Lower lobe of right lung (tissue), 2 donors: ENCODE results near the gene C10orf67. TPM values are rescaled to one million over a fixed set of nuclear protein-coding genes. Genes with fewer than 3 reads are reported as not detected.
"Not testable (repeated sequence)": the region's sequence is repeated elsewhere in the genome, so short reads cannot be mapped to it uniquely, and the experiment has no call there.

Source experiments
- ATAC-seq, 2 donors: fragments of 200-7000 bp; cut with Tn5 transposase; one replicate each; pipeline ENCODE4 v1.9.1; 2020 to 2022; ENCODE audit warnings: mild to moderate bottlenecking in 2 of 2, moderate library complexity in 2 of 2
- DNase-seq: peaks from one replicate; pipeline ENCODE4 v3.0.0-alpha.2; 2020
- H3K27ac ChIP-seq: fragments of 200-600 bp; one replicate; pipeline ENCODE4 v1.8.0; 2022
- H3K27me3 ChIP-seq: fragments of 200-600 bp; one replicate; pipeline ENCODE4 v1.8.0; 2022; ENCODE audit warnings: low read depth
- H3K36me3 ChIP-seq: fragments of 200-600 bp; one replicate; pipeline ENCODE4 v1.8.0; 2022; ENCODE audit warnings: mild to moderate bottlenecking
- H3K4me1 ChIP-seq: fragments of 200-600 bp; one replicate; pipeline ENCODE4 v1.8.0; 2022
- H3K4me3 ChIP-seq: fragments of 200-600 bp; one replicate; pipeline ENCODE4 v1.8.0; 2022; ENCODE audit warnings: mild to moderate bottlenecking
- H3K9me3 ChIP-seq: fragments of 200-600 bp; one replicate; pipeline ENCODE4 v1.8.0; 2022
- CTCF ChIP-seq: fragments of 200-600 bp; IDR thresholded peaks from one replicate; pipeline ENCODE4 v1.8.0; 2022; ENCODE audit warnings: antibody characterized with exemption, mild to moderate bottlenecking
- intact Hi-C: fragments of 100-400 bp; cut with DNase I; formaldehyde crosslinking; loops from one replicate; pipeline ENCODE4 v1.11.0; 2022
- total RNA-seq: library from RNA; stranded (reverse); fragmentation: NEBNext Ultra II Directional; extraction: Animal tissue kit (Norgen Biotek cat#: 25700); gene quantifications from one replicate; pipeline ENCODE4 v1.2.1, GENCODE V29; 2021
- donor health status: DM: no; HTN: yes; CAD: no; lungs with severe emphysema.

The C10orf67 gene
- total RNA-seq, 1 donor from 2014 or later, result 1.2 TPM

- no peaks in the 10 kb centered on the region for H3K4me1 ChIP-seq
These were observed 63.6 kb downstream of the C10orf67 start for GRCh38 chr10:23281044-23281433.

GRCh38 chr10:23280419-23281043 lies 64.1 kb downstream of the C10orf67 start:
- Histone ChIP-seq H3K27me3 (peaks cover 10% of the 10 kb centered on the region), H3K9me3 (no peaks in the 10 kb centered on the region), H3K4me3 (no peak overlapping the region), H3K27ac (no peak overlapping the region), H3K4me1 (no peaks in the 10 kb centered on the region), H3K36me3 (no peaks in the 10 kb centered on the region)
- DNase-seq (no peak), ATAC-seq (no peak)
- intact Hi-C loops, result no loop called here
- TF ChIP-seq CTCF, result no peak

More at GRCh38 chr10:23281044-23281433, 63.6 kb downstream of the C10orf67 start:
- Histone ChIP-seq H3K27ac (no peak overlapping the region), H3K4me3 (no peak overlapping the region), H3K9me3 (no peaks in the 10 kb centered on the region), H3K27me3 (peaks cover 10% of the 10 kb centered on the region), H3K36me3 (no peaks in the 10 kb centered on the region)
- TF ChIP-seq CTCF, result no peak
- no peak for ATAC-seq
- intact Hi-C loops, result no loop called here
- DNase-seq, result no peak

- Histone ChIP-seq H3K27me3 (peaks cover under 1% of the 10 kb centered on the region), H3K4me1 (no peaks in the 10 kb centered on the region), H3K4me3 (no peak overlapping the region), H3K36me3 (no peaks in the 10 kb centered on the region), H3K27ac (no peak overlapping the region), H3K9me3 (peaks cover 17% of the 10 kb centered on the region)
- no peak for TF ChIP-seq CTCF
- no peak for ATAC-seq
- intact Hi-C loops, result no loop called here
- DNase-seq, result no peak
These were observed 69.2 kb downstream of the C10orf67 start for GRCh38 chr10:23275355-23275754.

GRCh38 chr10:23274179-23274578 lies 70.4 kb downstream of the C10orf67 start:
- ATAC-seq, H3K4me1 ChIP-seq, H3K36me3 ChIP-seq, intact Hi-C loops, DNase-seq, H3K4me3 ChIP-seq, H3K27me3 ChIP-seq, H3K27ac ChIP-seq: not testable (repeated sequence)
- peaks cover 17% of the 10 kb centered on the region for H3K9me3 ChIP-seq

GRCh38 chr10:23270531-23270930 lies 74.1 kb downstream of the C10orf67 start:
- Histone ChIP-seq H3K4me3 (no peak overlapping the region), H3K4me1 (no peaks in the 10 kb centered on the region), H3K9me3 (peaks cover 17% of the 10 kb centered on the region), H3K27me3 (no peaks in the 10 kb centered on the region), H3K27ac (no peak overlapping the region), H3K36me3 (no peaks in the 10 kb centered on the region)
- DNase-seq (no peak), ATAC-seq (no peak)
- no peak for TF ChIP-seq CTCF
- intact Hi-C loops, result no loop called here

GRCh38 chr10:23263441-23264164 lies 81.0 kb downstream of the C10orf67 start:
- no peaks in the 10 kb centered on the region for H3K9me3 ChIP-seq
- H3K4me3 ChIP-seq, result no peak overlapping the region
- no peaks in the 10 kb centered on the region for H3K36me3 ChIP-seq
- no peaks in the 10 kb centered on the region for H3K4me1 ChIP-seq
- DNase-seq (no peak), ATAC-seq (no peak)
- no peak overlapping the region for H3K27ac ChIP-seq
- intact Hi-C loops, result no loop called here
- no peak for TF ChIP-seq CTCF
- no peaks in the 10 kb centered on the region for H3K27me3 ChIP-seq
